Lower leg skin (tissue), 4 donors: Measurements from ENCODE around the gene KLF6. TPM values are rescaled to one million over a fixed set of nuclear protein-coding genes. Genes with fewer than 3 reads are reported as not detected.

Experiments
- DNase-seq, 2 donors: peaks; one replicate each; pipeline ENCODE4 v3.0.0-alpha.2; 2019; ENCODE audit warnings: low spot score in 2 of 2
- H3K4me3 ChIP-seq: fragments of 200-600 bp; sonication (generic); 2 replicates; pipeline ENCODE4 v1.5.1; 2017; ENCODE audit warnings: mild to moderate bottlenecking, low read depth; ENCODE audit not compliant: poor library complexity, severe bottlenecking
- POLR2A ChIP-seq, 2 donors: fragments of 450-650 bp; IDR thresholded peaks; one replicate each; pipeline ENCODE4 v1.6.1; 2016 to 2017; ENCODE audit warnings: antibody characterized with exemption in 2 of 2, mild to moderate bottlenecking in 1 of 2, moderate library complexity in 1 of 2
- WGBS, 2 donors: methylation state at CpG; one replicate each; pipeline ENCODE4 v1.1.5; 2018; 5-methylcytosine and 5-hydroxymethylcytosine counted together
- intact Hi-C: fragments of 100-400 bp; cut with DNase I; formaldehyde crosslinking; loops from one replicate; pipeline ENCODE4 v1.15.0; 2023; ENCODE audit warnings: low total_unique reads
- total RNA-seq, 4 donors: library from RNA; depleted of rRNA; stranded (reverse); fragments of >200 nt; gene quantifications; one replicate each; pipeline ENCODE4 v1.1.0, GENCODE V29; 2016
- TF ChIP-seq, protein P1 (sequence below), 3 donors: fragments of 450-650 bp; IDR thresholded peaks; one replicate each; pipeline ENCODE4 v1.5.1; 2016; ENCODE audit warnings: antibody characterized with exemption in 3 of 3, mild to moderate bottlenecking in 3 of 3, moderate library complexity in 2 of 3

KLF6 gene
- total RNA-seq, 4 donors from 2014 or later: 127 to 533 (median 179) TPM

DNA sequence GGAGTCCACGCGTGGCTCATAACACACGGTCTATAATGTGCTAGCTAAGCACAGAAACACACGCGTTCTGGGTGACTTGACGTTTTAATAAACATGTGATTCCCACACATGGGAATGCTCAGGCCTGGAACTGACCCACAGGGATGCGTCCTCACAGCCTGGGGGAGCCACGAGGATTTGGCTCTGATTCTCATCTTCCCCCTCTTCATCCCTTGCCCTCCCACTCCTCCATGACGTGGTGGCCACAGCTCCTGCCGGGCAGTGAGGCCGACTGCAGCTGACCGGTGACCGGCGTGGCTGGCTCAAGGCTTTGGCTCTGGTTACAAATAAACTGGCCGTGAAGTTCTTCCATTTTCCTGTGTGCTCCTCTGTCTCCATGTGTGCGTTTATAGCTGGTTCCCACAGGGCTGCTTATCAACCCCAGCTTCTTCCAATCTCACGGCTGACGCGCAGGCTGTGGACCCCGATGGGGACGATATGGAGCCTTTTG, 40.9 kb upstream of the KLF6 start:
- WGBS, 2 donors: 89 to 90% methylated on average over 21 of the region's 21 CpGs
- DNase-seq: no peak
- intact Hi-C loops: no loop called here
- TF ChIP-seq, protein P1, sequence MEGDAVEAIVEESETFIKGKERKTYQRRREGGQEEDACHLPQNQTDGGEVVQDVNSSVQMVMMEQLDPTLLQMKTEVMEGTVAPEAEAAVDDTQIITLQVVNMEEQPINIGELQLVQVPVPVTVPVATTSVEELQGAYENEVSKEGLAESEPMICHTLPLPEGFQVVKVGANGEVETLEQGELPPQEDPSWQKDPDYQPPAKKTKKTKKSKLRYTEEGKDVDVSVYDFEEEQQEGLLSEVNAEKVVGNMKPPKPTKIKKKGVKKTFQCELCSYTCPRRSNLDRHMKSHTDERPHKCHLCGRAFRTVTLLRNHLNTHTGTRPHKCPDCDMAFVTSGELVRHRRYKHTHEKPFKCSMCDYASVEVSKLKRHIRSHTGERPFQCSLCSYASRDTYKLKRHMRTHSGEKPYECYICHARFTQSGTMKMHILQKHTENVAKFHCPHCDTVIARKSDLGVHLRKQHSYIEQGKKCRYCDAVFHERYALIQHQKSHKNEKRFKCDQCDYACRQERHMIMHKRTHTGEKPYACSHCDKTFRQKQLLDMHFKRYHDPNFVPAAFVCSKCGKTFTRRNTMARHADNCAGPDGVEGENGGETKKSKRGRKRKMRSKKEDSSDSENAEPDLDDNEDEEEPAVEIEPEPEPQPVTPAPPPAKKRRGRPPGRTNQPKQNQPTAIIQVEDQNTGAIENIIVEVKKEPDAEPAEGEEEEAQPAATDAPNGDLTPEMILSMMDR (IDR thresholded peaks at IDR 0.05): no peak
- no peak overlapping the region for H3K4me3 ChIP-seq

GRCh38 chr10:3825244-3825643, 40.2 kb upstream of the KLF6 start:
- no peak overlapping the region for H3K4me3 ChIP-seq
- intact Hi-C loops: no loop called here
- TF ChIP-seq, protein P1 (IDR thresholded peaks at IDR 0.05): no peak
- TF ChIP-seq POLR2A (IDR thresholded peaks at IDR 0.05): no peak
- no peak for DNase-seq
- 62 to 66% methylated on average over 6 of the region's 6 CpGs for WGBS, 2 donors

GRCh38 chr10:3822541-3823330, 37.7 kb upstream of the KLF6 start:
- H3K4me3 ChIP-seq: no peak overlapping the region
- WGBS, 2 donors: 95 to 98% methylated on average over 10 of the region's 10 CpGs
- TF ChIP-seq, protein P1 (IDR thresholded peaks at IDR 0.05): no peak
- no peak for TF ChIP-seq POLR2A (IDR thresholded peaks at IDR 0.05)
- intact Hi-C loops: no loop called here
- DNase-seq: no peak

DNA sequence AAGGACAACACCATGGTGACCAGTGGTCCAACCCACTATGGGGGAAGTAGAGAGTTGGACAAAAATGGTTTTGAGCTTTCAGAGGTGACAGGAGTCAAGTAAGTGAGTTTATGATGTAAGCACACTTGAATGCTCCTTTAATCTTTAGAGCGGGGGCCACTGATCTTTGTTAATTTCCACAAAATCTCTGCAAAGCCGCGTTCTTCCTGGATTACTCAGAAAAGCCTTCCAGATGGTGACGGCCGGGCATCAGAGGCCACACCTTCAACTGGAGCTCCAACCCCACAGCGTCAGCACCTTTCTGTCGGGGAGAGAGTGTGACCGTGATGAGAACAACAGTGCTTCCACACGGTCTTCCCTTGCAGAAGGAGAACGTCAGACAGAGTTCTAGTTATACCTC, 35.2 kb upstream of the KLF6 start:
- 84 to 88% methylated on average over 10 of the region's 10 CpGs for WGBS, 2 donors
- H3K4me3 ChIP-seq: no peak overlapping the region
- intact Hi-C loops: no loop called here
- DNase-seq: no peak
- TF ChIP-seq, protein P1 (IDR thresholded peaks at IDR 0.05): no peak
- TF ChIP-seq POLR2A (IDR thresholded peaks at IDR 0.05): no peak

DNA sequence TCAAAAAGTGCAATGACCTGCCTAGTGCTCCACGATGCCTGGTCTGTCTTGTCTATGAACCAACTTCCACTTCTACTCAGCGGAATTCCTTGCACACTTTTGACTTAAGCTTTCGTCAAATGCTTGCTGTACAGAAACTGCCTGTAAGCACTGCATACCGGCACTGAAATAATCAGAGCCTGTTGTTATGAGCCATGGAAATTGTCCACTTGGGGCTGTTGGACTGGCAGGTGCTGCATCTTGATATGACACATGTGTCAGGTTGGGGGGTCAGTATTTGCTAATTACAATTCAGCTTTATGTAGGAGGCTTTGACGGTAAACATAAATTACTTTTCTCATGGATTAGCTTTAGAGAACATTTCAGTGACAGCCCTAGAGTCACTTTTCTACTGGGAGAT, 32.0 kb upstream of the KLF6 start:
- no peak overlapping the region for H3K4me3 ChIP-seq
- no peak for DNase-seq
- TF ChIP-seq, protein P1 (IDR thresholded peaks at IDR 0.05): no peak
- no peak for TF ChIP-seq POLR2A (IDR thresholded peaks at IDR 0.05)
- WGBS, 2 donors: 94 to 97% methylated on average over 5 of the region's 5 CpGs
- intact Hi-C loops: no loop called here

- WGBS, 2 donors: 95 to 97% methylated on average over 6 of the region's 6 CpGs
- intact Hi-C loops: no loop called here
- H3K4me3 ChIP-seq: no peak overlapping the region
- TF ChIP-seq, protein P1 (IDR thresholded peaks at IDR 0.05): no peak
- no peak for TF ChIP-seq POLR2A (IDR thresholded peaks at IDR 0.05)
- DNase-seq: no peak
Measured at GRCh38 chr10:3814838-3815220, 29.8 kb upstream of the KLF6 start.
